Coronary artery (tissue), 2 donors: Measurements from ENCODE around the gene FBXW5.

Source experiments
- DNase-seq: peaks from one replicate; pipeline ENCODE4 v3.0.0-alpha.2; 2017; ENCODE audit warnings: low spot score
- H3K27ac ChIP-seq, 2 donors: fragments of 200-600 bp; sonication (generic); one replicate each; pipeline ENCODE4 v1.5.1; 2016 to 2019
- H3K4me3 ChIP-seq: fragments of 200-600 bp; sonication (generic); 2 replicates; pipeline ENCODE4 v1.5.1; 2016; ENCODE audit warnings: mild to moderate bottlenecking, moderate library complexity
- TF ChIP-seq, protein P1 (sequence below): fragments of 200-600 bp; sonication (generic); IDR thresholded peaks from one replicate; pipeline ENCODE4 v1.5.1; 2019; ENCODE audit warnings: antibody characterized with exemption

FBXW5 gene

DNA sequence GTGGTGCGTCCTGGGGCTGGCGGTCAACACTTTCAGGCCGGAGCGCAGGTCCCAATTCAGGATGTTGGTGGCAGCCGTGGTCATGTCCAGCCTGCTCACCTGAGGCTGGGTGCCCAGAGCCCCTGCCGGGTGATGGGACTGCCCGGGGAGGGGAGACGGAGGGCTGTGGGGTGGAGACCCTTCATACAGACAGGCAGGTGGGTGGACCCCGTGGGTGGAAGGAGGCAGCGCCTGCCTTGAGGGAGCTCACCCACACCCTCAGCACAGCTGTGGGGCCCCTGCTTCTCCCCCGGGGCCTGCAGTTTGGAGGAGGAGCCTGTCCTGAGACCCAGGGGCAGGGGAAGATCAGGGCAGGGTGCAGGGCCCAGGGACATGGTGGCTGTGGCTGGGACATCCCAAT is 25.8 kb upstream of the FBXW5 start:
- Histone ChIP-seq H3K27ac (no peak overlapping the region), H3K4me3 (no peak overlapping the region)
- TF ChIP-seq, protein P1, sequence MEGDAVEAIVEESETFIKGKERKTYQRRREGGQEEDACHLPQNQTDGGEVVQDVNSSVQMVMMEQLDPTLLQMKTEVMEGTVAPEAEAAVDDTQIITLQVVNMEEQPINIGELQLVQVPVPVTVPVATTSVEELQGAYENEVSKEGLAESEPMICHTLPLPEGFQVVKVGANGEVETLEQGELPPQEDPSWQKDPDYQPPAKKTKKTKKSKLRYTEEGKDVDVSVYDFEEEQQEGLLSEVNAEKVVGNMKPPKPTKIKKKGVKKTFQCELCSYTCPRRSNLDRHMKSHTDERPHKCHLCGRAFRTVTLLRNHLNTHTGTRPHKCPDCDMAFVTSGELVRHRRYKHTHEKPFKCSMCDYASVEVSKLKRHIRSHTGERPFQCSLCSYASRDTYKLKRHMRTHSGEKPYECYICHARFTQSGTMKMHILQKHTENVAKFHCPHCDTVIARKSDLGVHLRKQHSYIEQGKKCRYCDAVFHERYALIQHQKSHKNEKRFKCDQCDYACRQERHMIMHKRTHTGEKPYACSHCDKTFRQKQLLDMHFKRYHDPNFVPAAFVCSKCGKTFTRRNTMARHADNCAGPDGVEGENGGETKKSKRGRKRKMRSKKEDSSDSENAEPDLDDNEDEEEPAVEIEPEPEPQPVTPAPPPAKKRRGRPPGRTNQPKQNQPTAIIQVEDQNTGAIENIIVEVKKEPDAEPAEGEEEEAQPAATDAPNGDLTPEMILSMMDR = no peak
- DNase-seq = no peak

DNA sequence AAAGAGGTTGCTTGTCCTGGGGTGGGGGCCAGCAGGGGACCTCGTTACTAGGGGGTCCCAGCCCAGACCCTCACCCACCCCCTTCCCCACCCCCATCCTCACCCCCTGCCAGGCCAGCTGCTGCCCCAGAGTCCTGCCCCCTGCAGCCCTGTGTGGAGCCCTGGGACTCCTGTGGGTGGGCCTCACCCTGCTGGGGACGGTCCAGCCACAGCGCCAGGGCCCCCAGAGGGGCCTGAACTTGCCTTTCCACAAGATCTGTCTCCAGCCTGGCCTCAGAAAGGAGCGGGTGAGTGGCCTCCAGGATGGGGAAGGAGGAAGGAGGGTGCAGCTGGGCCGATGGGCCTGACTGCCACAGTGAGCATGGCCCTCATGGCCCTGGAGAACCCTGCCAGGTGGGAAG is 25.2 kb upstream of the FBXW5 start:
- TF ChIP-seq, protein P1 = no peak

DNA sequence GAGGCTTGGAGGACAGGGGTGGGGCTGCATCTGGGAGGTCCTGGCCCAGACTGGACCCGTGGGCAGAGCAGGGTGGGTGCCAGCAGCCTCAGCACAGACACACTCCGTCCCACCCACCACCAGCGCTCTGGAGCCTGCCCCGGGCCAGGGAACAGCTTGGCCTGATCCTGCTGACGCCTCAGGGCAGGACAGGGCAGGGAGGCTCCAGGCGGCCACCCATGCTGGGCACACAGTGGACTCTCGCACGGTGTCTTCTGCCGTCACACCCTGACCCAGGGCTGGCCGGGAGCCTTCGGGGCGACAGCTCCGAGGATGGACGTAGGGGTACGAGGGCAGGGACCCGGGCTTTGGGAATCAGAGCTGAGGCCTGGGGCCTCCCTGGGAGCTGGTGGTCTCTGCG is 24.6 kb upstream of the FBXW5 start:
- Histone ChIP-seq H3K27ac (no peak overlapping the region), H3K4me3 (no peak overlapping the region)
- TF ChIP-seq, protein P1 = no peak
- DNase-seq = no peak

More for the DNA sequence above, 25.2 kb upstream of the FBXW5 start:
- Histone ChIP-seq H3K4me3 (no peak overlapping the region), H3K27ac (no peak overlapping the region)
- no peak for DNase-seq

DNA sequence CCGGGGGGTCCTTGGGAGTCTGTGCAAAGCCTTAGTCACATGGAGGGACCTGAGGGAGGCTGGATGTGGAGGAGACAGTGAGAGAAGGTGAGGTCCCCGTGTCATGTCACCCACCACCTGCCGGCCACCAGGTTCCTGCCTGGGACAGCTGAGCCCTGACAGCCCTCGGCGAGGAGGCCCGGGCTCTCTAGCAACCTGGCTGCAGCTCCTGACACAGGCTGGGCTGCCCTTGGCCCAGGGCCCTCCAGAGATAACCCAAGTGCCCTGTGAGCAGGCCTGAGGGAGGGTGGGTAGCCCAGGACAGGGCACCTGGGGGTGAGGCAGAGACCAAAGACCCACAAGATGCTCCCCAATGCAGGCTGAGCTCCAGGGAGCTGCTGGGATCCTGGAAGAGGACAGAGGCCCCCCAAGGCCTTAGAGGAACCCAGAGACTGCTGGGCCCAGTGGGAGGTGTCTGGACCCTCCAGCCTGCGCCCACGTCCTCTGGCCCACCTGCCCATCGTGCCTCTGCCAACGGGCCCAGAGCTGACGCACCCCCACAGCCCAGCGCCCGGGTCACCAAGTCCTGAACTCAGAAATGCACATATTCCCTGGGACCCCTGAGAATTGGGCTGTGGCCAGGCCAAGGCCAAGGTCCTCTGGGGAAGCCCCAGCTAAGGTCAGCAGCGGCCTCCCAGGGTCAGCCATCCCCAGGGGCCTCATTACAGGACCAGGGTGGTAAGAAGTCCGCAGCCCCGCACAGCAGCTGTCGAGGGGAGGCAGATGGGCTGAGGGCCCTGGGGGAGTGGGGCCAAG is 24.0 kb upstream of the FBXW5 start:
- Histone ChIP-seq H3K4me3 (no peak overlapping the region), H3K27ac (no peak overlapping the region)
- TF ChIP-seq, protein P1 = no peak

DNA sequence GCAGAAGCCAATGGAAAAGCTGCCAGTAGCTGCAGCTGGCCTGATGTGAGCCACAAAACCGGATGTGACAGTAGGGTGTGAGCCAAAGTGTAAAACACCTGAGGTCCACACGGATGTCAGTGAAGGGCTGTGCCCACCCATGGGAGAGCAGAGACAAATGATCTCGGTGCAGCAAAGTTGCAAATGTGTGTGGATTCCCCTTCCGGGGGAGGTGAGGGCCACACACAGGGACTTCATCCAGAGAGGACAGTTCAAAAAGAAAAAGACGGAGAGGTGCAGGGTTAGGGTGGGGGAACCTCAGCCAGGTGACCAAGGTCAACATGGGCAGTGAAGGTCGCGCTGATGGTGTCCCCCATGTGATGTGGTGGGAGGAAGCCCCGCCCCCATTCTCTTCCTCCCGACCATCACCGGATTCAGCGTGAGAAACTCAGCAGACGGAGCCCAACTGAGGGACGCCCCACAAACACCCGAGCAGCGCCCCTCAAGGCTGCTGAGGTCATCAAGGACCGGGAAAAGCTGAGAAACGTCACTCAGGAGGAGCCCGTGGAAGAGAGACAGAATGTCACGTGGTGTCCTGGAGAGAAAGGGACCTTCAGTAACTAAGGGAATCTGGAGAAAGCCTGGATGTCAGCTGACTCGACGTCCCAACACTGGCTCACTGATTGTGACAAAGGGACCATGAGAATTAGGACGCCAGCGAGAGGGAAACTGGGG is 21.4 kb upstream of the FBXW5 start:
- TF ChIP-seq, protein P1 = no peak
- peak overlapping the region; percentile 36 for H3K4me3 ChIP-seq
- H3K27ac ChIP-seq = no peak overlapping the region
- no peak for DNase-seq

More for the DNA sequence above, 24.0 kb upstream of the FBXW5 start:
- no peak for DNase-seq

DNA sequence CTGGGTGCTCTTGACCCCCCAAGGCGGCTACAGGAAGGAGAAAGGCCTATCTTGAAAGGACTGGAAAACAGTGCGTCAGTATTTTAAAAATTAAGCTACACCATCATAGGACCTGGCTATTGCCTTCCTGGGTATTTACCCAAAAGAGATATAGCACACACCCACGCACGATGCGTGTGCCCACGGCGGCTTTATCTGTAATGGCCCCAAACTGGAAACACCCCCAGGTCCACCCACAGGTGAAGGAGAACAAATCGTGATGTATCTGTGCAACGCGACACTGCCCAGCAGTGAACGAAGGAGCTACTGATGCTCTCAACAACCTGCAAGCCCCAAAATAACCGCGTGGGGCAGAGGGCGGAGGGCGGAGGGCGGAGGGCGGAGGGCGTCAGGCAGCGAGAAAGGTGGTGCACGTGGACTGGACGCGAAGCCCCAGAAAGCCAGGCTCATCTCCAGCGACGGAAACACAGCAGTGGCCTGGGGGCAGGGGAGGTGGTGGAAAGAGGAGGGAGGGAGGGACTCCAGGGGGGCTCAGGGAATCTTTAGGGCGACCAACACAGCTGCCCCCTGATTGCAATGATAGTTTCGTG is 20.4 kb upstream of the FBXW5 start:
- TF ChIP-seq, protein P1 = no peak
- no peak for DNase-seq
- no peak overlapping the region for H3K4me3 ChIP-seq
- no peak overlapping the region for H3K27ac ChIP-seq
